IPS DF 19.7 (cell line): ENCODE results near the gene CIB2.

Source experiments
- DNase-seq: peaks from one replicate; pipeline ENCODE4 v3.0.0-alpha.2; 2013; ENCODE audit warnings: low read depth, low spot score

Gene CIB2

GRCh38 chr15:78065973-78066946, 65.0 kb downstream of the CIB2 start:
- DNase-seq, result no peak

DNA sequence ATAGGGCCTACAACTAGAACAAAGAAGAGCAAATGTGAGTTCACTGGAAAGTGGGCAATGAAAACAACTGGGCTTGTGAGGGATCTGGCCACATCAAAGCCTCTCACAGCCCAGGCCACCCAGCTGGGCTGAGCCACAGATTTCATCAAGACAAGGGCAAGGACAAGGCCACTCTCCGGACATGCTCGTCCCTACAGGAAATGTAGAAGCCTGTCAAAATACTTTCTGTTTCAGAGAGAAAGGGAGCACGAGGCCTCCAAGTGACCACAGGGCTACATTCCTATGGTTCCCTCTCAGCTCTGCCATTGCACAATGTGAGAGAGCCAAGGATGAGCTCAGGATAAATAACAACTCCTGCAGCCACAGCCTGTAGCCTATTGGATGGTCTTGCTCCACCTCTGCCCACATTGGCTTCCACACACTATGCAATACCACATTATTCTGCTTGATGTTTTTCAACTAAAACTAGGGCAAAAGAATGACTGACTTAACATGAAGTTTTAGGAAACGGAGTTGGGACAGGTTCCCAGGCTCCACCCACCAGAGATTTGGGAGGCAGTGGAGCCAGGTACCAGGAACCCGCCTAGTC, 65.9 kb downstream of the CIB2 start:
- no peak for DNase-seq

DNA sequence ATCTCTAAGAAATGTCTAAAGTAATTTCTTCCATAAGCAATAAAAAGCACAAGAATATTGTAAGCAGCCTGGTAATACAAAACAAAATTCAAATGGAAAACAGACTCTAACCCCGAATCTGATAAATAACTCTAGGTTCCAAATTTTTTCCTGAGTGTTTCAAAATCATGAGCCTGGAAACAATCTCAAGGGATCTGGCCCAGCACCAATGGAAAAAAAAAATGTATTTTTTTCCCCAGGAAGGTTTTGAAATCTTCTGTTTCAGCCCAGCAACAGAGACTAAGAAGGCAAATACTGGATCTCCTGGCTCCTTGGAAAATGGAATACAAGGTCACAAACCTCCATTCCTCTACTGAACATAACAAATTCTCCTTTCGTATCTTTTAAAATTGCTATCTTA, 66.7 kb downstream of the CIB2 start:
- DNase-seq, result no peak

DNA sequence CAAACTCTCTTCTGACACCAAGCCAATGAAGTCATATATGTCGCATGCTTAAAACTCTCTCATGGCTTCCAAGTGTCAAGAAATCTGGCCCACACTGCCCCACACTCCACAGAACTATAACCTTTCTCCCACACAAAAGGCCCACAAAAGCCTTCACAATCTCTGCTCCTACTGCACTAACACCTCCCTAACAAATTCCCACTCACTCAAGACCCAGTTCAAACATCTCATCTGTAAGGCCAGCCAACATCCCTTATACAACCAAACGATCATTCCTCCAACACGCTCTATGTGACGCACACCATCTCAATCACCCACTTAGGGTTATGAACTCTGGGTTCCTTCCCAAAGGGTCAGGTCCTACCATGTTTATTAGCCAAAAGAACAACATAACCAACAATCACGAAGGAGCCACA, 67.3 kb downstream of the CIB2 start:
- DNase-seq, result no peak

DNA sequence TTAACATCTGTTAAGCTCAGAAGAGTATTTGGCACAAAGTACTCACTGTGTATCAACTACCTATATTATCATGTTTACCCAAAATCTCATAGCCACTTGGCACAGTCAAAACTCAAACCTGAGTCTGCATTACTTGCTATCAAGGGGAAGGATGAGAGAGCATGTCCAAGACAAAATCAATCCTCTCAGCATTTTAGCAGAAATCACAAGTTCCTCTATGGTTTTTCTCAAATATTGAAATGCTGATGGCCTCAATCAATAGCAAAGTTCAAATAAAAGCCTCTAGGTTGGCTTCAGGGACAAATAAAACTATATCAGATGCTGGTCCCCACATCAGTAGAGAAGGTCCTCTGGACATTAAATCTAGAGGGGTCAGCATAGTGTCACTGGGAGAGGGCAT, 68.0 kb downstream of the CIB2 start:
- DNase-seq, result no peak

DNA sequence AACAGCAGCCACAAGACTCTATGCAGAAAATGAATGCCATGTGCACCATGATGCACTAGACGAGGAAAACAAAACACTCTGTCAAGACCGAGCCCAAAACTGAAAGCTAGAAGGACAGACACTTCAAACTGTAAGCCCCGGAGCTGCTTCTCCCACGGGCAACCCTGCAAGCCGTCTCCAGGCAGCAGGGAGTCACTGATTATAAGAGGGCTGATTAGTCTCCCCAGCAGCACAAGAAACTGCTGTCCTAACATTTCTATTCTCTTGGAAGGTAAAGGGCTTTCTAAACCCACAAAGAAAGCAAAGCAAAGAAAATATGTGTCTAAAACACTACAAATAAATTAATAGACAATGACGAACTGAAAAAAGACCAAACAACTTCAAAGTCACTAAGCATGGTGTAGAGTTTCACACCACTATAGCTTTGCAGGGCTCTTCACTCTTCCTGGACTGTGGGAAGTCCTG, 69.2 kb downstream of the CIB2 start:
- DNase-seq, result no peak

DNA sequence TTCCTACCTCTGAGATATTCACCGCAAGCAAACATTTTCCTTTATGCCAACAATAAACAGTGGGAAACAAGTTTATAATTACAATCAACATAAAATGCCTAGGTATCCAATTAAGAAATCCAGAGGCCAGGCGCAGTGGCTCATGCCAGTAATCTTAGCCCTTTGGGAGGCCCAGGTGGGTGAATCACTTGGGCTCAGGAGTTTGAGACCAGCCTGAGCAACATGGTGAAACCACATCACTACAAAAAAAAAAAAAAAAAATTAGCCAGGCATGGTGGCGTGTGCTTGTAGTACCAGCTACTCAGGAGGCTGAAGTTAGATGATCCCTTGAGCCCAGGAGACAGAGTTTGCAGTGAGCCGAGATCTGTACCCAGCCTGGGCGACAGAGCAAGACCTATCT, 71.0 kb downstream of the CIB2 start:
- DNase-seq, result no peak

DNA sequence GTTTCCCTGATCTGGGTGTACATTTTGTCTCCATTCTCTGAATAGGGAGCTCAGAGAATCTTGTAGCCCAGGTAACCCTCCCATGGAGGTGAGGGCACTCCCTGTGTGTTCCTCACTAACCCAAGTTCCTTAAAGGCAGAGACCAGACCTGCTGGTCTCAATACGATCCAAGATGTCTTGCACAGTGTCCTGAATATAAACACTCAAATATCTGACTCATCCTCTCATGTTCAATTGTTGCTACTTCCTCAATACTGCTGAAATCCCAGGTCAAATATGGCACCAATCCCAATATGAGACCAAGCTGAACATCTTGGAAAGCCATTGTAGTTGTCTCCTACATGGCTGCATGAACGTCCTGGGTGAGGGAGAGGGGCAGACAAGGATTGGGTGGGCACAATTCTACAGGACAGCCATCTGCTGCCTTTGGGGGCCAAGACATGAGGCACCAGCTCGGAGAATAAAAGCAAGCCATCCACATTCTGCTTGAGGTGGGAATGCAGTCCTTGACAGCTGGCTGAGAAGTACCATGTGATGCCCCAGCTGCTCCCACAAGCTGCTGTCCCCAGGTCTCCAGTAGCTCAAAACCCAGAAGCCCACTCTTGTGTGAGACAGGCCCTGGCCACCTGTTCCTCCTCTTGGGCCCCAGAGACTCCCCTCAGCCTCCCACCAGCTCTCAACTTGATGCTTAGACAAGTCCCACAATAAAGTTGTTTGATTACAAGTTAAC, 72.0 kb downstream of the CIB2 start:
- DNase-seq, result no peak

DNA sequence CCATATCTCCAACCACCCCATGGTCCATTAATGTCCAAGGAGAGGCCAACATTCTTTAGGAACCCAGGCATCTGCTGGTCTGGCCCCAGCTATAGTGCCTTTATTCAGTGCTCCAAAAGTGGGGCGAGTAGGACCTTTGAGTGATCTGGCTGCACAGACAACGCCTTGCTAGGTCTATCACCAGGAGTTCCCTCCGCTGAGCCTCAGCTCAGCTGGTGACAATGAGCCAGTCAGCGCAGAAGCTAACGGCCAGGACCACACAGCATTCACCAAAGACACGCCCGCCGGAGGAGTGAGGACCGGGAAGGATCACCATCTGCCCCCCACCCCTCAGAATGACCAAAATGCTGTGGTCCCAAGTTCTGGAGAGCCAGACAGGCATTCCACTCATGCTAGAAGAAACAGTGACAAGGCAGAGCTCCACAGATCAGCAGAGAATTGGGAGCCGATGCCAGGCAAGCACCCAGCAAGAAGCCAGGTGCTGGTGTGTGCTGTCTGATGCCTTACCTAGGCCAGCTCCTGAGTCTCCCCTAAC, 72.8 kb downstream of the CIB2 start:
- no peak for DNase-seq

DNA sequence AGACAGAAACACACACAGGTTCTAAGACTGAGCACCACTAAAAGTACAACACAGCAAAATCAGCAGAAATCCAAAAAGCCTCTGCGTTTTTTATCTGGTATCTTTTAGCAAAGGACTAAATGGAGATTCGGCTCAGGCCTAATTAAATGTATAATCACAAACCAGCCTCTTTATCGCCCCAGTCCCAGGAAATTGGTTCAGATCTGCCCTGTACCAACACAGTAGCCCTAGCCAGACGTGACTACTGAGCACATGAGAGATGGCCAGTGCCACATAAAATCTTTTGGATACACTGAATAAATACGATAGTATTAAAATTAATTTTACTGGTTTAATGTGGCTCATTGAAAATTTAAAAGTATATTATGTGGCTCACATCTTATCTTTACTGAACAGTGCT, 73.4 kb downstream of the CIB2 start:
- DNase-seq, result no peak

- DNase-seq, result no peak
These were observed 74.5 kb downstream of the CIB2 start for GRCh38 chr15:78056714-78057269.

DNA sequence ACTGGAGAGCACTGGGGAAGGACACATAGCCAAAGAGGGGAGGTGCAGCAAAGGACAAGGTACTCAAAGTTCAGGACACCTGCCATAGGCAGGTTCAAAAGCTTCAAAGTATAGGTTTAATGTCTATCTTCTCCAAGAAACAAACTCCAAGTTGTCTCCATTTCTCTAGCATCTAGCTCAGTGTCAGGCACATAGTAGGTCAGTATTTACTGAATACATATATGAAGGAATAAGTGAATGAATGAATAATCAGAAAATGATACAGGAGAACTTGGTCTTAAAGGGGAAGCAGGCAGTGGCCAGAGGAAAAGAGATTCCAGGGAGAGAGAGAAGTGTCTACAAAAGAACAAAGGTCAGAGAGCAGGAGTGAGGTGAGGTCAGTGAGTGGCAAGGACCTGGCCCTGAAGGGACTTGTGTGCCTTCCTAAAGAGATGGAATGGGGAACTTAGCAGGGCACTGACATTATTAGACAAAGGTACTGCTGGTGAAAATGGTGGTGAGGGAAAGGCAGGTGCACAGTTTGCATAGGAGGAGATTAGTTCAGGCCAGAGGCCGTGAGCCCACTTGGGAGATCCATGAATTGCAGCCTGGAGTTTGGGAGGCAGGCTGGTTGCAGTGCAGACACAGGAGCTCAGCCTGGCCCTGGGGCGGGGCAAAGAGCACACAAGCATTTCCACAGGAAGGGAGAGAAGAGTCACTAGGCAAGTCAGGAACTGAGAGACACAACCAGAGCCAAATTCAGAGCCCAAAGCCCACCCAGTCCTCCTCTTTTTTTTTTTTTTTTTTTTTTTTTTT, 75.1 kb downstream of the CIB2 start:
- DNase-seq, result no peak

GRCh38 chr15:78054966-78055365, 76.3 kb downstream of the CIB2 start:
- DNase-seq, result no peak
